Lower leg skin (tissue), 3 donors: ENCODE measurements around the gene PIP5K1B.

Experiments
- POLR2A ChIP-seq, 2 donors: fragments of 450-650 bp; IDR thresholded peaks; one replicate each; pipeline ENCODE4 v1.6.1; 2016 to 2017; ENCODE audit warnings: antibody characterized with exemption in 2 of 2, mild to moderate bottlenecking in 1 of 2, moderate library complexity in 1 of 2
- TF ChIP-seq, protein P1 (sequence below), 3 donors: fragments of 450-650 bp; IDR thresholded peaks; one replicate each; pipeline ENCODE4 v1.5.1; 2016; ENCODE audit warnings: antibody characterized with exemption in 3 of 3, mild to moderate bottlenecking in 3 of 3, moderate library complexity in 2 of 3

DNA sequence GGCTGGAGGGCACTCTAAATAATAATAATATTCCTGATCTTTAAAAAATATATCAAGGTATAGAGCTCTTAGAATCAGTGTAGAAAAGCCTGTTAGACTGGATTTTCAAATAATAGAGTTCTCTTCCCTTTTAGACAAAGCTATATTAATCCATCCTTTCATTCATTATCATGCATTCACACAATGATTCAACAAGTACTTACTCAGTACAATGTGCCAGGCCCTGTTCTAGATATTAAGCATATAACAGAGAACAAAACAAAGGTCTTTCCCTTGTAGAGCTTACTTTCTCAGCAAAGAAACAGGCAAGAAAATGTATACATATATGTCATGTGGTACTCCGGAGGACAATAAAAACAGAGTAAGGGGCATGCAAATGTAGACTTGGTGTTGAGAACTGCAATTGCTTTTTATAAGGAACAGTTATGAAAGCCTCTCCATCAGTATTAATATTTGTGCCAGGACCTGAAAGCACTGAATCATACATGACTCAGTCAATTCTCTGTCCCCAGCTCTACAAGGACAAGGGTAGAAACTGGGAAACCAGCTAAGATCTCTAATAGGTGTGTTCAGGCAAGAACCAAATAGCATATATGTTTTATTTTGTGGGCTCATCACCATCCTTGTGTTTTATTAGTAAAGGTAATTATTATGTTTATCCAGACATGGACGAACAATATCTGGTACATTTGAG lies 72.2 kb downstream of the PIP5K1B start:
- TF ChIP-seq, protein P1, sequence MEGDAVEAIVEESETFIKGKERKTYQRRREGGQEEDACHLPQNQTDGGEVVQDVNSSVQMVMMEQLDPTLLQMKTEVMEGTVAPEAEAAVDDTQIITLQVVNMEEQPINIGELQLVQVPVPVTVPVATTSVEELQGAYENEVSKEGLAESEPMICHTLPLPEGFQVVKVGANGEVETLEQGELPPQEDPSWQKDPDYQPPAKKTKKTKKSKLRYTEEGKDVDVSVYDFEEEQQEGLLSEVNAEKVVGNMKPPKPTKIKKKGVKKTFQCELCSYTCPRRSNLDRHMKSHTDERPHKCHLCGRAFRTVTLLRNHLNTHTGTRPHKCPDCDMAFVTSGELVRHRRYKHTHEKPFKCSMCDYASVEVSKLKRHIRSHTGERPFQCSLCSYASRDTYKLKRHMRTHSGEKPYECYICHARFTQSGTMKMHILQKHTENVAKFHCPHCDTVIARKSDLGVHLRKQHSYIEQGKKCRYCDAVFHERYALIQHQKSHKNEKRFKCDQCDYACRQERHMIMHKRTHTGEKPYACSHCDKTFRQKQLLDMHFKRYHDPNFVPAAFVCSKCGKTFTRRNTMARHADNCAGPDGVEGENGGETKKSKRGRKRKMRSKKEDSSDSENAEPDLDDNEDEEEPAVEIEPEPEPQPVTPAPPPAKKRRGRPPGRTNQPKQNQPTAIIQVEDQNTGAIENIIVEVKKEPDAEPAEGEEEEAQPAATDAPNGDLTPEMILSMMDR (IDR thresholded peaks at IDR 0.05): no peak
- no peak for TF ChIP-seq POLR2A (IDR thresholded peaks at IDR 0.05)
